ENCODE data around the gene CIB4. TPM values are rescaled to one million over a fixed set of nuclear protein-coding genes. Genes with fewer than 3 reads are reported as not detected.

CIB4 gene
- total RNA-seq, 1 experiment from 2014 or later: not detected

Other genes with a start within 250 kb of the CIB4 start
- gene DRC1, start 239.4 kb downstream of the CIB4 start, total RNA-seq (2014; rRNA removed): not detected in 2 replicates
- 0.06 and 0.83 TPM in 2 replicates for gene OTOF, start 163.2 kb downstream of the CIB4 start, total RNA-seq (2014; rRNA removed)
- gene KCNK3, start 51.4 kb upstream of the CIB4 start, total RNA-seq (2014; rRNA removed): 0.32 TPM in 1 of 2 replicates, not detected in the other
- gene SLC35F6, start 122.9 kb upstream of the CIB4 start, total RNA-seq (2014; rRNA removed): 27.7 and 34.8 TPM in 2 replicates
- 22.1 and 29.9 TPM in 2 replicates for gene CENPA, start 144.7 kb upstream of the CIB4 start, total RNA-seq (2014; rRNA removed)
- not detected in 2 replicates for gene DPYSL5, start 206.8 kb upstream of the CIB4 start, total RNA-seq (2014; rRNA removed)

All from LHCN-M2 (cell line).